K562 (cell line): ENCODE data around the gene SETDB2. TPM values are rescaled to one million over a fixed set of nuclear protein-coding genes. Genes with fewer than 3 reads are reported as not detected.

Source experiments
- CHD1 ChIP-seq: fragments of 200-600 bp; sonication (generic); IDR thresholded peaks from one replicate; pipeline ENCODE4 v1.6.1; 2012; ENCODE audit warnings: mild to moderate bottlenecking, moderate library complexity, low read length, inconsistent platforms
- DPF2 ChIP-seq: fragments of 450-650 bp; IDR thresholded peaks from 2 replicates; pipeline ENCODE4 v1.6.1; 2016
- EGR1 ChIP-seq: fragments of 450-650 bp; conservative IDR thresholded peaks from 2 replicates; pipeline ENCODE4 v1.6.1; 2017; ENCODE audit warnings: mild to moderate bottlenecking
- ZNF184 ChIP-seq: sonication (generic); formaldehyde crosslinking; IDR thresholded peaks from 2 replicates; pipeline ENCODE4 v1.5.0; 2020; ENCODE audit warnings: missing genetic modification reagents
- polyA plus RNA-seq, 8 experiments: library from polyadenylated mRNA; depleted of rRNA in 4 of 8; stranded (reverse) in 5 of 8; unstranded in 3 of 8; fragments of >200 nt; fragmentation: Nextera tagmentation in 2 of 8; fragmentation: Illumina TruSeq in 1 of 8; extraction: Ambion mirVana in 2 of 8; extraction: Trizol in 1 of 8; gene quantifications; 2 replicates each; pipeline versions ENCODE4 v1.2.1 to v1.2.3, GENCODE V29; 2011 to 2014; ENCODE audit warnings: inconsistent platforms in 1 of 8, missing spikeins in 1 of 8
- total RNA-seq, 7 experiments: library from RNA; depleted of rRNA in 6 of 7; stranded (reverse); fragments of >200 nt in 6 of 7; fragmentation: Illumina TruSeq in 2 of 7; extraction: Trizol in 2 of 7; gene quantifications; 2 replicates each; pipeline versions ENCODE4 v1.2.1 to v1.2.3, GENCODE V29; 2011 to 2021; ENCODE audit warnings: low replicate concordance in 1 of 7
- TF ChIP-seq, protein P1 (sequence below), 2 experiments: fragments of 150-350 bp in 1 of 2; IDR thresholded peaks; 2 replicates each; pipeline ENCODE4 v1.6.1; 2012 to 2016; ENCODE audit warnings: low read depth in 2 of 2, low read length in 2 of 2, mild to moderate bottlenecking in 1 of 2, moderate library complexity in 1 of 2
- TF ChIP-seq, protein P2 (sequence below), 2 experiments: fragments of 450-650 bp; formaldehyde crosslinking in 1 of 2; IDR thresholded peaks; 2 replicates each; pipeline versions ENCODE4 v1.4.0 to v1.6.1; 2014 to 2020; ENCODE audit warnings: mild to moderate bottlenecking in 2 of 2, borderline replicate concordance in 1 of 2, low read depth in 1 of 2
- TF ChIP-seq, protein P3 (sequence below), 2 experiments: fragments of 450-650 bp; IDR thresholded peaks; 2 replicates each; pipeline ENCODE4 v1.6.1; 2018; ENCODE audit warnings: mild to moderate bottlenecking in 2 of 2, low read depth in 1 of 2; ENCODE audit not compliant: partially characterized antibody in 2 of 2
- TF ChIP-seq, protein P4 (sequence below): fragments of 450-650 bp; IDR thresholded peaks from 2 replicates; pipeline ENCODE4 v1.6.1; 2016

SETDB2 gene
- total and polyA plus RNA-seq, 9 of the 15 experiments (the other 6 are each of a cell fraction or from before 2014, with no cell fraction given) = 1.0 to 9.0 (median 6.1) TPM

DNA sequence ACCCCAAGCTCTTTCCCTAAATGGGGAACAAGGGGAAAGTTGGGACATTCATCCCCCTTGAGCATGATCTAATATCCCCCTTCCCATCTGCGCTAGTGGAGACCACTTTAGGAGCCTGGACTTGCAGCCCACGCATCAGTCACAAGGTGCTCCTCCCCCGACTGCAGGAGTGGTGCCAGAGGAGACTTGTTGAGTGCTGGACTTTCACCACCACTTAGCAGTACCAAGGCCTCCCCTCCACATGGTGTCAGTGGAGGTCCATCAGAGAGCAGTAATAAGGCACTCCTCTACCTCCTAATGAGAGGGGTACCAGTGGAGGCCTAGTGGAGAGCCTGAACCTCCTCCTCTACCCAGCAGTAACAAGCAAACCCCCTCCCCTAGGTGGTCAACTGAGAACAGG is 22.7 kb upstream of the SETDB2 start (continued):
- TF ChIP-seq, protein P1, sequence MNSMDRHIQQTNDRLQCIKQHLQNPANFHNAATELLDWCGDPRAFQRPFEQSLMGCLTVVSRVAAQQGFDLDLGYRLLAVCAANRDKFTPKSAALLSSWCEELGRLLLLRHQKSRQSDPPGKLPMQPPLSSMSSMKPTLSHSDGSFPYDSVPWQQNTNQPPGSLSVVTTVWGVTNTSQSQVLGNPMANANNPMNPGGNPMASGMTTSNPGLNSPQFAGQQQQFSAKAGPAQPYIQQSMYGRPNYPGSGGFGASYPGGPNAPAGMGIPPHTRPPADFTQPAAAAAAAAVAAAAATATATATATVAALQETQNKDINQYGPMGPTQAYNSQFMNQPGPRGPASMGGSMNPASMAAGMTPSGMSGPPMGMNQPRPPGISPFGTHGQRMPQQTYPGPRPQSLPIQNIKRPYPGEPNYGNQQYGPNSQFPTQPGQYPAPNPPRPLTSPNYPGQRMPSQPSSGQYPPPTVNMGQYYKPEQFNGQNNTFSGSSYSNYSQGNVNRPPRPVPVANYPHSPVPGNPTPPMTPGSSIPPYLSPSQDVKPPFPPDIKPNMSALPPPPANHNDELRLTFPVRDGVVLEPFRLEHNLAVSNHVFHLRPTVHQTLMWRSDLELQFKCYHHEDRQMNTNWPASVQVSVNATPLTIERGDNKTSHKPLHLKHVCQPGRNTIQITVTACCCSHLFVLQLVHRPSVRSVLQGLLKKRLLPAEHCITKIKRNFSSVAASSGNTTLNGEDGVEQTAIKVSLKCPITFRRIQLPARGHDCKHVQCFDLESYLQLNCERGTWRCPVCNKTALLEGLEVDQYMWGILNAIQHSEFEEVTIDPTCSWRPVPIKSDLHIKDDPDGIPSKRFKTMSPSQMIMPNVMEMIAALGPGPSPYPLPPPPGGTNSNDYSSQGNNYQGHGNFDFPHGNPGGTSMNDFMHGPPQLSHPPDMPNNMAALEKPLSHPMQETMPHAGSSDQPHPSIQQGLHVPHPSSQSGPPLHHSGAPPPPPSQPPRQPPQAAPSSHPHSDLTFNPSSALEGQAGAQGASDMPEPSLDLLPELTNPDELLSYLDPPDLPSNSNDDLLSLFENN (IDR thresholded peaks at IDR 0.05; ENCODE audit: low read depth in 2 of 2, low read length in 2 of 2) = no peak
- TF ChIP-seq, protein P2, sequence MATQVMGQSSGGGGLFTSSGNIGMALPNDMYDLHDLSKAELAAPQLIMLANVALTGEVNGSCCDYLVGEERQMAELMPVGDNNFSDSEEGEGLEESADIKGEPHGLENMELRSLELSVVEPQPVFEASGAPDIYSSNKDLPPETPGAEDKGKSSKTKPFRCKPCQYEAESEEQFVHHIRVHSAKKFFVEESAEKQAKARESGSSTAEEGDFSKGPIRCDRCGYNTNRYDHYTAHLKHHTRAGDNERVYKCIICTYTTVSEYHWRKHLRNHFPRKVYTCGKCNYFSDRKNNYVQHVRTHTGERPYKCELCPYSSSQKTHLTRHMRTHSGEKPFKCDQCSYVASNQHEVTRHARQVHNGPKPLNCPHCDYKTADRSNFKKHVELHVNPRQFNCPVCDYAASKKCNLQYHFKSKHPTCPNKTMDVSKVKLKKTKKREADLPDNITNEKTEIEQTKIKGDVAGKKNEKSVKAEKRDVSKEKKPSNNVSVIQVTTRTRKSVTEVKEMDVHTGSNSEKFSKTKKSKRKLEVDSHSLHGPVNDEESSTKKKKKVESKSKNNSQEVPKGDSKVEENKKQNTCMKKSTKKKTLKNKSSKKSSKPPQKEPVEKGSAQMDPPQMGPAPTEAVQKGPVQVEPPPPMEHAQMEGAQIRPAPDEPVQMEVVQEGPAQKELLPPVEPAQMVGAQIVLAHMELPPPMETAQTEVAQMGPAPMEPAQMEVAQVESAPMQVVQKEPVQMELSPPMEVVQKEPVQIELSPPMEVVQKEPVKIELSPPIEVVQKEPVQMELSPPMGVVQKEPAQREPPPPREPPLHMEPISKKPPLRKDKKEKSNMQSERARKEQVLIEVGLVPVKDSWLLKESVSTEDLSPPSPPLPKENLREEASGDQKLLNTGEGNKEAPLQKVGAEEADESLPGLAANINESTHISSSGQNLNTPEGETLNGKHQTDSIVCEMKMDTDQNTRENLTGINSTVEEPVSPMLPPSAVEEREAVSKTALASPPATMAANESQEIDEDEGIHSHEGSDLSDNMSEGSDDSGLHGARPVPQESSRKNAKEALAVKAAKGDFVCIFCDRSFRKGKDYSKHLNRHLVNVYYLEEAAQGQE (IDR thresholded peaks at IDR 0.05; ENCODE audit: borderline replicate concordance) = peak; percentile 27; the same call in 1 of the 2 replicates
- TF ChIP-seq, protein P2 (CRISPR knock-in tag; IDR thresholded peaks at IDR 0.05; ENCODE audit: low read depth) = no peak
- TF ChIP-seq, protein P3, sequence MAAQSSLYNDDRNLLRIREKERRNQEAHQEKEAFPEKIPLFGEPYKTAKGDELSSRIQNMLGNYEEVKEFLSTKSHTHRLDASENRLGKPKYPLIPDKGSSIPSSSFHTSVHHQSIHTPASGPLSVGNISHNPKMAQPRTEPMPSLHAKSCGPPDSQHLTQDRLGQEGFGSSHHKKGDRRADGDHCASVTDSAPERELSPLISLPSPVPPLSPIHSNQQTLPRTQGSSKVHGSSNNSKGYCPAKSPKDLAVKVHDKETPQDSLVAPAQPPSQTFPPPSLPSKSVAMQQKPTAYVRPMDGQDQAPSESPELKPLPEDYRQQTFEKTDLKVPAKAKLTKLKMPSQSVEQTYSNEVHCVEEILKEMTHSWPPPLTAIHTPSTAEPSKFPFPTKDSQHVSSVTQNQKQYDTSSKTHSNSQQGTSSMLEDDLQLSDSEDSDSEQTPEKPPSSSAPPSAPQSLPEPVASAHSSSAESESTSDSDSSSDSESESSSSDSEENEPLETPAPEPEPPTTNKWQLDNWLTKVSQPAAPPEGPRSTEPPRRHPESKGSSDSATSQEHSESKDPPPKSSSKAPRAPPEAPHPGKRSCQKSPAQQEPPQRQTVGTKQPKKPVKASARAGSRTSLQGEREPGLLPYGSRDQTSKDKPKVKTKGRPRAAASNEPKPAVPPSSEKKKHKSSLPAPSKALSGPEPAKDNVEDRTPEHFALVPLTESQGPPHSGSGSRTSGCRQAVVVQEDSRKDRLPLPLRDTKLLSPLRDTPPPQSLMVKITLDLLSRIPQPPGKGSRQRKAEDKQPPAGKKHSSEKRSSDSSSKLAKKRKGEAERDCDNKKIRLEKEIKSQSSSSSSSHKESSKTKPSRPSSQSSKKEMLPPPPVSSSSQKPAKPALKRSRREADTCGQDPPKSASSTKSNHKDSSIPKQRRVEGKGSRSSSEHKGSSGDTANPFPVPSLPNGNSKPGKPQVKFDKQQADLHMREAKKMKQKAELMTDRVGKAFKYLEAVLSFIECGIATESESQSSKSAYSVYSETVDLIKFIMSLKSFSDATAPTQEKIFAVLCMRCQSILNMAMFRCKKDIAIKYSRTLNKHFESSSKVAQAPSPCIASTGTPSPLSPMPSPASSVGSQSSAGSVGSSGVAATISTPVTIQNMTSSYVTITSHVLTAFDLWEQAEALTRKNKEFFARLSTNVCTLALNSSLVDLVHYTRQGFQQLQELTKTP (IDR thresholded peaks at IDR 0.05; ENCODE audit: low read depth in 1 of 2, partially characterized antibody in 2 of 2) = no peak
- peak; percentile 65 for TF ChIP-seq EGR1
- TF ChIP-seq CHD1 = no peak
- TF ChIP-seq, protein P4, sequence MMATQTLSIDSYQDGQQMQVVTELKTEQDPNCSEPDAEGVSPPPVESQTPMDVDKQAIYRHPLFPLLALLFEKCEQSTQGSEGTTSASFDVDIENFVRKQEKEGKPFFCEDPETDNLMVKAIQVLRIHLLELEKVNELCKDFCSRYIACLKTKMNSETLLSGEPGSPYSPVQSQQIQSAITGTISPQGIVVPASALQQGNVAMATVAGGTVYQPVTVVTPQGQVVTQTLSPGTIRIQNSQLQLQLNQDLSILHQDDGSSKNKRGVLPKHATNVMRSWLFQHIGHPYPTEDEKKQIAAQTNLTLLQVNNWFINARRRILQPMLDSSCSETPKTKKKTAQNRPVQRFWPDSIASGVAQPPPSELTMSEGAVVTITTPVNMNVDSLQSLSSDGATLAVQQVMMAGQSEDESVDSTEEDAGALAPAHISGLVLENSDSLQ = no peak
- no peak for TF ChIP-seq DPF2
- TF ChIP-seq ZNF184 (CRISPR knock-in tag) = no peak
